IMR-90 (cell line): ENCODE data around the gene SIM2. TPM values are rescaled to one million over a fixed set of nuclear protein-coding genes. Genes with fewer than 3 reads are reported as not detected.
A peak's percentile ranks its signal among the peaks of the same experiment; 100 is the strongest.

Experiments
- ATAC-seq: fragments of 200-7000 bp; cut with Tn5 transposase; 2 replicates; pipeline ENCODE4 v1.9.1; 2020; ENCODE audit warnings: low read depth, mild to moderate bottlenecking, moderate library complexity
- BruUV-seq: library from RNA; stranded (reverse); fragments of 400-500 nt; replicated peaks from 2 replicates; lab custom pipeline; 2021; lab: Mats Ljungman, UMichigan
- CTCF ChIA-PET: fragments of 300-600 bp; formaldehyde crosslinking; extraction: SDS; loops from one replicate; lab custom pipeline; 2021; ENCODE audit warnings: antibody characterized with exemption; lab: Yijun Ruan, JAX
- POLR2A ChIA-PET: fragments of 300-600 bp; sonication (Branson Sonifier 250); formaldehyde crosslinking; loops from one replicate; lab custom pipeline; 2022; ENCODE audit warnings: antibody characterized with exemption; ENCODE audit not compliant: unreplicated experiment; lab: Charles Lee
- DNase-seq: peaks from one replicate; pipeline ENCODE4 v3.0.0; 2013
- H2AFZ ChIP-seq: replicated peaks from 2 replicates; pipeline ENCODE3; 2013; ENCODE audit warnings: low read length, mild to moderate bottlenecking; ENCODE audit not compliant: poor library complexity
- H2AK5ac ChIP-seq: 2 replicates; pipeline ENCODE4 v1.6.1; 2013; ENCODE audit warnings: low read depth, low read length, inconsistent platforms
- H2AK9ac ChIP-seq: replicated peaks from 2 replicates; pipeline ENCODE3; 2013; ENCODE audit warnings: mild to moderate bottlenecking, low read depth, low read length, moderate library complexity; ENCODE audit not compliant: poor library complexity
- H2BK120ac ChIP-seq: 2 replicates; pipeline ENCODE4 v1.6.1; 2013; ENCODE audit warnings: low read depth, low read length, inconsistent platforms
- H2BK15ac ChIP-seq: 3 replicates; pipeline ENCODE4 v1.6.1; 2013; ENCODE audit warnings: low read depth, low read length, inconsistent platforms
- H2BK20ac ChIP-seq: 2 replicates; pipeline ENCODE4 v1.6.1; 2013; ENCODE audit warnings: low read depth, mild to moderate bottlenecking, inconsistent platforms, low read length, moderate library complexity
- H2BK5ac ChIP-seq: 2 replicates; pipeline ENCODE4 v1.6.1; 2013; ENCODE audit warnings: mild to moderate bottlenecking, low read depth, low read length, inconsistent platforms; ENCODE audit not compliant: poor library complexity, severe bottlenecking
- H3K14ac ChIP-seq: replicated peaks from 2 replicates; pipeline ENCODE4 v1.6.1; 2013; ENCODE audit warnings: low read depth, low read length, inconsistent platforms
- H3K18ac ChIP-seq: 2 replicates; pipeline ENCODE4 v1.6.1; 2013; ENCODE audit warnings: low read depth, low read length, control low read depth
- H3K23ac ChIP-seq: 2 replicates; pipeline ENCODE4 v1.6.1; 2013; ENCODE audit warnings: low read depth, low read length, inconsistent platforms
- H3K27ac ChIP-seq: 2 replicates; pipeline ENCODE4 v1.5.1; 2013; ENCODE audit warnings: mild to moderate bottlenecking, control low read depth, low read length; ENCODE audit not compliant: insufficient read depth
- H3K27me3 ChIP-seq: 2 replicates; pipeline ENCODE4 v1.6.1; 2013; ENCODE audit warnings: low read length; ENCODE audit not compliant: control insufficient read depth, insufficient read depth
- H3K36me3 ChIP-seq: 2 replicates; pipeline ENCODE4 v1.6.1; 2013; ENCODE audit warnings: low read length, mixed read lengths; ENCODE audit not compliant: control insufficient read depth, insufficient read depth
- H3K4ac ChIP-seq: 2 replicates; pipeline ENCODE4 v1.6.1; 2013; ENCODE audit warnings: low read depth, low read length, inconsistent platforms
- H3K4me1 ChIP-seq: 2 replicates; pipeline ENCODE4 v1.6.1; 2013; ENCODE audit warnings: low read length, mixed read lengths; ENCODE audit not compliant: control insufficient read depth, insufficient read depth
- H3K4me2 ChIP-seq: 2 replicates; pipeline ENCODE4 v1.6.1; 2013; ENCODE audit warnings: low read depth, mild to moderate bottlenecking, control low read depth, low read length, moderate library complexity
- H3K4me3 ChIP-seq: 2 replicates; pipeline ENCODE4 v1.5.1; 2013; ENCODE audit warnings: low read depth, mild to moderate bottlenecking, control low read depth, low read length, moderate library complexity; ENCODE audit not compliant: insufficient read depth
- H3K56ac ChIP-seq: 2 replicates; pipeline ENCODE4 v1.6.1; 2013; ENCODE audit warnings: low read length, inconsistent platforms; ENCODE audit not compliant: insufficient read depth; ENCODE audit errors: extremely low read depth
- H3K79me1 ChIP-seq, 2 experiments: 2 replicates each; pipeline ENCODE4 v1.6.1; 2013; ENCODE audit warnings: low read length in 2 of 2, inconsistent platforms in 1 of 2, low read depth in 1 of 2
- H3K9ac ChIP-seq: 2 replicates; pipeline ENCODE4 v1.6.1; 2013; ENCODE audit warnings: low read depth, low read length, control low read depth
- H3K9me1 ChIP-seq: 2 replicates; pipeline ENCODE4 v1.6.1; 2013; ENCODE audit warnings: low read length, inconsistent platforms; ENCODE audit not compliant: insufficient read depth
- H3K9me3 ChIP-seq: 2 replicates; pipeline ENCODE4 v1.6.1; 2013; ENCODE audit warnings: low read length; ENCODE audit not compliant: control insufficient read depth, insufficient read depth
- H4K20me1 ChIP-seq: 2 replicates; pipeline ENCODE4 v1.6.1; 2013; ENCODE audit warnings: low read length, inconsistent platforms; ENCODE audit not compliant: insufficient read depth
- H4K5ac ChIP-seq: 2 replicates; pipeline ENCODE4 v1.6.1; 2013; ENCODE audit warnings: mild to moderate bottlenecking, low read depth, low read length, control low read depth
- H4K8ac ChIP-seq, 2 experiments: 2 replicates each; pipeline ENCODE4 v1.6.1; 2013; ENCODE audit warnings: low read depth in 2 of 2, low read length in 2 of 2, control low read depth in 1 of 2, inconsistent platforms in 1 of 2
- H4K91ac ChIP-seq: 2 replicates; pipeline ENCODE4 v1.6.1; 2013; ENCODE audit warnings: low read depth, low read length, inconsistent platforms; ENCODE audit not compliant: insufficient read depth
- FOS ChIP-seq: fragments of 150-350 bp; IDR thresholded peaks from 2 replicates; pipeline ENCODE4 v1.6.1; 2016; ENCODE audit warnings: low read depth, low read length
- MAZ ChIP-seq: IDR thresholded peaks from 2 replicates; pipeline ENCODE4 v1.6.1; 2012; ENCODE audit warnings: low read depth, mild to moderate bottlenecking, low read length, improper control_type of control experiment, moderate library complexity, borderline replicate concordance
- NFE2L2 ChIP-seq: fragments of 150-350 bp; IDR thresholded peaks from 2 replicates; pipeline ENCODE4 v1.6.1; 2016; ENCODE audit warnings: low read depth, mild to moderate bottlenecking, low read length
- POLR2A ChIP-seq: IDR thresholded peaks from 2 replicates; pipeline ENCODE4 v1.6.1; 2012; ENCODE audit warnings: mild to moderate bottlenecking, low read depth, low read length
- RCOR1 ChIP-seq: IDR thresholded peaks from 2 replicates; pipeline ENCODE4 v1.6.1; 2012; ENCODE audit warnings: mild to moderate bottlenecking, low read length, improper control_type of control experiment; ENCODE audit not compliant: insufficient replicate concordance
- SMC3 ChIP-seq: fragments of 150-350 bp; IDR thresholded peaks from 2 replicates; pipeline ENCODE4 v1.6.1; 2016; ENCODE audit warnings: low read depth, mild to moderate bottlenecking, antibody characterized with exemption, low read length, moderate library complexity
- USF2 ChIP-seq: fragments of 150-350 bp; IDR thresholded peaks from 2 replicates; pipeline ENCODE4 v1.6.1; 2017; ENCODE audit warnings: mild to moderate bottlenecking, antibody characterized with exemption, low read length, low read depth
- WGBS, 2 experiments: methylation state at CpG; one replicate each; pipeline versions ENCODE4 v1.1.5 to v1.1.7; 2013; ENCODE audit warnings: missing lambda C conversion rate in 2 of 2; ENCODE audit not compliant: insufficient read length in 1 of 2; ENCODE audit errors: extremely low coverage in 2 of 2; 5-methylcytosine and 5-hydroxymethylcytosine counted together
- dilution Hi-C: fragments of 300-500 bp; cut with HindIII; formaldehyde crosslinking; loops from one replicate; pipeline ENCODE4 v1.14.3; 2018; ENCODE audit warnings: low sequenced_read_pairs; ENCODE audit not compliant: unreplicated experiment
- in situ Hi-C: fragments of 300-500 bp; cut with MboI; formaldehyde crosslinking; loops from 3 replicates; pipeline ENCODE4 v1.14.3; 2019; ENCODE audit warnings: low sequenced_read_pairs, inconsistent platforms, mixed read lengths
- intact Hi-C: fragments of 100-400 bp; cut with micrococcal nuclease; formaldehyde crosslinking; loops from 2 replicates; pipeline ENCODE4 v1.10.0; 2022
- polyA plus RNA-seq, 3 experiments: library from polyadenylated mRNA; depleted of rRNA; stranded (reverse); fragments of >200 nt; gene quantifications; 2 replicates each; pipeline ENCODE4 v1.2.3, GENCODE V29; 2012; ENCODE audit warnings: low replicate concordance in 1 of 3
- total RNA-seq: library from RNA; depleted of rRNA; stranded (reverse); fragments of >200 nt; gene quantifications from 2 replicates; pipeline ENCODE4 v1.2.3, GENCODE V29; 2012

SIM2 gene
- total and polyA plus RNA-seq, 2 of the 4 experiments (the other 2 are of a cell fraction): 2.2 to 7.5 TPM

- Histone ChIP-seq H3K4me1 (peaks cover 17% of the 10 kb centered on the region), H2AFZ (peak overlapping the region; percentile 4), H3K27ac (no peak overlapping the region), H2BK120ac (peak overlapping the region; percentile 65; the same call in 1 of the 2 replicates), H3K79me1 (0 out of 4 replicates have a peak, but pooled peaks cover 0 to 4% of the 10 kb centered on the region in 2 experiments), H3K9me1 (peaks cover 11% of the 10 kb centered on the region), H3K14ac (no peak overlapping the region), H3K4me2 (no peak overlapping the region), H3K9ac (no peak overlapping the region), H3K18ac (no peak overlapping the region), H3K23ac (no peak overlapping the region), H2BK20ac (peak overlapping the region; percentile 65; the same call in 1 of the 2 replicates), H2AK5ac (peak overlapping the region; percentile 42), H3K27me3 (peaks cover 2% of the 10 kb centered on the region; the same call in 1 of the 2 replicates), H3K9me3 (no peaks in the 10 kb centered on the region), H2BK15ac (no peak overlapping the region), H4K5ac (no peak overlapping the region), H3K4me3 (no peak overlapping the region), H3K56ac (no peak overlapping the region), H3K4ac (peak overlapping the region; percentile 10; the same call in 1 of the 2 replicates), H2AK9ac (no peak overlapping the region), H2BK5ac (no peak overlapping the region), H4K20me1 (no peaks in the 10 kb centered on the region), H4K8ac (peak overlapping the region in 1 of 2 experiments; percentile 18; a peak in 1 of 4 replicates), H4K91ac (peak overlapping the region; percentile 56; the same call in 1 of the 2 replicates), H3K36me3 (peaks cover 2% of the 10 kb centered on the region; the same call in 1 of the 2 replicates)
- 90% methylated on average over 2 of the region's 10 CpGs; no CpG with 5 or more reads in 1 of the 2 experiments for WGBS, 2 experiments
- ChIA-PET POLR2A (no interaction called here), CTCF (no interaction called here)
- intact Hi-C loops (no loop called here), dilution Hi-C loops (no loop called here), in situ Hi-C loops (no loop called here)
- ATAC-seq: no peak
- DNase-seq: no peak
- no TSS peak for BruUV-seq
- no peak for TF ChIP-seq FOS
- no peak for TF ChIP-seq NFE2L2
- no peak for TF ChIP-seq POLR2A
- TF ChIP-seq RCOR1: no peak
- TF ChIP-seq USF2: no peak
- no peak for TF ChIP-seq SMC3
- TF ChIP-seq MAZ: no peak
Observed at GRCh38 chr21:36751383-36751782, 52.5 kb downstream of the SIM2 start.
